ENCODE data around the gene RAI1.
A peak's percentile ranks its signal among the peaks of the same experiment; 100 is the strongest.

The RAI1 gene

DNA sequence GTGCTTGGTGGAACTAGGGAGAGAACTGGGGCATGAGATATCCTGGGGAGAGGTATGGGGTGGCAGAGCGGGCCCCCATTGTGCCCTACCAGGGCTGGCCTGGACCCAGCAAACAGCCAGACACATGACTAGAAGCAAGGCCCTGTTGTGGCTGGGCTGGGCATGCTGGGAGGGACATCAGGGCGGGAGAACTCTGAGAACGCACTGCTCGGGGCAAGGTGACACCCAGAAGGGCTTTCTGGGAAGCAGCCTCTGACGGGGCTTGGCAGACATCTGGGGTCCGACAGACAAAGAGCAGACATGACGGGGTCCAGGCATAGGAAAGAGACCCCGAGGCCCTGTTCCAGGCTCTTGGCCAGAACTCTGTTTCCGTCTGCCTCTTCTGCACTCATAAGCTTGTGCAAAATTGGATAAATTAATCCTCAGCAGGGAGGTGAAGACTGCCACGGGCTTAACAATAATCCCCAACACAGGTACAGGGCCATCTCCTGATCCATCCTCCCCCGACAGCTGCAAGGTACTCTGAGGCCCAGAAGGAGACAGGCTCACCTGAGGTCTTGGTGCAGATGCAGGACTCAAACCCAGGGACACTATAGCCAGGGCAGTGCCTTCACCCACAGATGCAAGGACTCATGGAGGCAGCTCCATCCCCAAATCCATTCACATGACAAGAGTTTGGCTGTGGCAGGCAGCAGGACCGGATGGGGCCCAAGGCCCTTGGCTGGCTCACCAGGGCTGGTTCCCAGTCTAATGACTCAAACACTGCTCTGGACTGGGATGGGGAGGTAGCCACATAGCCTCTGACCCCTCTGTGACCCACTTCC, 150.2 kb downstream of the RAI1 start (continued):
- TF ChIP-seq ZNF398 (tag by site-specific recombination; IDR thresholded peaks at IDR 0.05) (no peak), ZNF501 (tag by site-specific recombination; IDR thresholded peaks at IDR 0.05) (no peak), ZNF248 (tag by site-specific recombination; IDR thresholded peaks at IDR 0.05) (no peak), SP7 (tag by site-specific recombination; IDR thresholded peaks at IDR 0.05) (no peak), OSR2 (tag by site-specific recombination; IDR thresholded peaks at IDR 0.05) (no peak)

GRCh38 chr17:17832032-17832363, 150.7 kb downstream of the RAI1 start:
- POLR2A ChIA-PET: no interaction called here
- no peak overlapping the region for H3K4me3 ChIP-seq (ENCODE audit: low read depth, low read length)
- peaks cover 0 to 4% of the 10 kb centered on the region in 2 experiments; a peak in 2 of 3 replicates for H3K36me3 ChIP-seq (ENCODE audit: control insufficient read depth in 2 of 2, insufficient read depth in 1 of 2, low read length in 2 of 2)
- CTCF ChIA-PET: interaction anchor here (1.2 to 1.4 kb wide), 2 partner anchors 87 to 151 kb away, joined by 3 to 4 read pairs; no protein-coding TSS in a partner anchor
- H3K9me3 ChIP-seq (ENCODE audit: control insufficient read depth, insufficient read depth, low read depth, low read length): no peaks in the 10 kb centered on the region
- H3K27ac ChIP-seq (ENCODE audit: extremely low read depth, low read depth, low read length): no peak overlapping the region
- TF ChIP-seq ZNF423 (tag by site-specific recombination; IDR thresholded peaks at IDR 0.05): no peak
- TF ChIP-seq ZNF768 (tag by site-specific recombination; IDR thresholded peaks at IDR 0.05): peak; percentile 89; the same call in 1 of the 2 replicates
- peaks cover 17% of the 10 kb centered on the region for H3K4me1 ChIP-seq (ENCODE audit: control insufficient read depth, insufficient read depth, low read length)

DNA sequence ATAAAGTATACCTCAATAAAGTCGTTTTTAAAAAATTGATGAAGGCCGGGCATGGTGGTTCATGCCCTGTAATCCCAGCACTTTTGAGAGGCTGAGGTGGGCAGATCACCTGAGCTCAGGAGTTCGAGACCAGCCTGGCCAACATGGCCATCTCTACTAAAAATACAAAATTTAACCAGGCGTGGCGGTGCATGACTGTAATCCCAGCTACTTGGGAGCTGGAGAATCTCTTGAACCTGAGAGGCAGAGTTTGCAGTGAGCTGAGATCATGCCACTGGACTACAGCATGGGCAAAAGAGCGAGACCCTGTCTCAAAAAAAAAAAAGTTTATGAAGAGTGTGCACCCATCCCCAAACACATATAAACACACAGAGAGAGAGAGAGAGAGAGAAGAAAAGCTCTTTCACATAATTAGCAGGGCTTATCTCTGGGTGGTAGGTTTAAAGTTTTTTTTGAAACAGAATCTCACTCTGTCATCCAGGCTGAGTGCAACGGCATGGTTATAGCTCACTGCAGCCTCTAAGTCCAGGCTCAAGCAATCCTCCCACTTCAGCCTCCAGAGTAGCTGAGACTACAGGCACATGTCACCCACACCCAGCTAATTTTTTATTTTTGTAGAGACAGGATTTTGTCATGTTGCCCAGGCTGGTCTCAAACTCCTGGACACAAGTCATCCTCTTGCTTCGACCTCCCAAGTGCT, 152.6 kb downstream of the RAI1 start:
- POLR2A ChIA-PET: no interaction called here
- Histone ChIP-seq H3K4me1 (ENCODE audit: control insufficient read depth, insufficient read depth, low read length) (peaks cover 29% of the 10 kb centered on the region), H3K36me3 (ENCODE audit: control insufficient read depth in 2 of 2, insufficient read depth in 1 of 2, low read length in 2 of 2) (peaks cover 0 to 4% of the 10 kb centered on the region in 2 experiments; a peak in 2 of 3 replicates), H3K27ac (ENCODE audit: extremely low read depth, low read depth, low read length) (peak overlapping the region; percentile 45), H3K9me3 (ENCODE audit: control insufficient read depth, insufficient read depth, low read depth, low read length) (no peaks in the 10 kb centered on the region), H3K4me3 (ENCODE audit: low read depth, low read length) (no peak overlapping the region)
- TF ChIP-seq ZNF596 (tag by site-specific recombination; IDR thresholded peaks at IDR 0.05) (peak; percentile 68; the same call in 1 of the 2 replicates), ZNF121 (tag by site-specific recombination; IDR thresholded peaks at IDR 0.05) (peak; percentile 67; the same call in 1 of the 2 replicates), ZBTB17 (tag by site-specific recombination; IDR thresholded peaks at IDR 0.05) (peak; percentile 68; the same call in 1 of the 2 replicates), ZNF501 (tag by site-specific recombination; IDR thresholded peaks at IDR 0.05) (no peak), SETDB1 (IDR thresholded peaks at IDR 0.05; ENCODE audit: insufficient read length, low read length) (no peak), EGR2 (tag by site-specific recombination; IDR thresholded peaks at IDR 0.05; ENCODE audit: low read depth) (peak; percentile 53; the same call in 1 of the 2 replicates), ZNF350 (tag by site-specific recombination; IDR thresholded peaks at IDR 0.05) (no peak), ZBTB8A (tag by site-specific recombination; IDR thresholded peaks at IDR 0.05) (peak; percentile 21; the same call in 1 of the 2 replicates), MZF1 (tag by site-specific recombination; IDR thresholded peaks at IDR 0.05; ENCODE audit: borderline replicate concordance) (peak; percentile 54; the same call in 1 of the 2 replicates), KLF8 (tag by site-specific recombination; IDR thresholded peaks at IDR 0.05) (0 out of 2 replicates have a peak, but pooled peaks have one; percentile 19), ZNF114 (tag by site-specific recombination; IDR thresholded peaks at IDR 0.05) (no peak), ZNF223 (tag by site-specific recombination; IDR thresholded peaks at IDR 0.05) (no peak), ZNF626 (tag by site-specific recombination; IDR thresholded peaks at IDR 0.05) (no peak), BCL11A (tag by site-specific recombination; IDR thresholded peaks at IDR 0.05; ENCODE audit: low read depth) (0 out of 2 replicates have a peak, but pooled peaks have one; percentile 29), GLIS1 (tag by site-specific recombination; IDR thresholded peaks at IDR 0.05) (peak; percentile 71), ZNF394 (tag by site-specific recombination; IDR thresholded peaks at IDR 0.05; ENCODE audit: borderline replicate concordance) (peak; percentile 21; the same call in 1 of the 2 replicates)
- TF ChIP-seq, protein P1, sequence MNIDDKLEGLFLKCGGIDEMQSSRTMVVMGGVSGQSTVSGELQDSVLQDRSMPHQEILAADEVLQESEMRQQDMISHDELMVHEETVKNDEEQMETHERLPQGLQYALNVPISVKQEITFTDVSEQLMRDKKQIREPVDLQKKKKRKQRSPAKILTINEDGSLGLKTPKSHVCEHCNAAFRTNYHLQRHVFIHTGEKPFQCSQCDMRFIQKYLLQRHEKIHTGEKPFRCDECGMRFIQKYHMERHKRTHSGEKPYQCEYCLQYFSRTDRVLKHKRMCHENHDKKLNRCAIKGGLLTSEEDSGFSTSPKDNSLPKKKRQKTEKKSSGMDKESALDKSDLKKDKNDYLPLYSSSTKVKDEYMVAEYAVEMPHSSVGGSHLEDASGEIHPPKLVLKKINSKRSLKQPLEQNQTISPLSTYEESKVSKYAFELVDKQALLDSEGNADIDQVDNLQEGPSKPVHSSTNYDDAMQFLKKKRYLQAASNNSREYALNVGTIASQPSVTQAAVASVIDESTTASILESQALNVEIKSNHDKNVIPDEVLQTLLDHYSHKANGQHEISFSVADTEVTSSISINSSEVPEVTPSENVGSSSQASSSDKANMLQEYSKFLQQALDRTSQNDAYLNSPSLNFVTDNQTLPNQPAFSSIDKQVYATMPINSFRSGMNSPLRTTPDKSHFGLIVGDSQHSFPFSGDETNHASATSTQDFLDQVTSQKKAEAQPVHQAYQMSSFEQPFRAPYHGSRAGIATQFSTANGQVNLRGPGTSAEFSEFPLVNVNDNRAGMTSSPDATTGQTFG (tag by site-specific recombination; IDR thresholded peaks at IDR 0.05; ENCODE audit: borderline replicate concordance): no peak
- TF ChIP-seq, protein P2, sequence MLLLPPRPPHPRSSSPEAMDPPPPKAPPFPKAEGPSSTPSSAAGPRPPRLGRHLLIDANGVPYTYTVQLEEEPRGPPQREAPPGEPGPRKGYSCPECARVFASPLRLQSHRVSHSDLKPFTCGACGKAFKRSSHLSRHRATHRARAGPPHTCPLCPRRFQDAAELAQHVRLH (tag by site-specific recombination; IDR thresholded peaks at IDR 0.05): peak; percentile 48
- CTCF ChIA-PET: interaction anchor here (1.2 to 1.3 kb wide), 2 partner anchors 26 to 200 kb away, joined by 3 read pairs; no protein-coding TSS in a partner anchor

Measured in HEK293 (cell line).